GM23338 (cell line): Measurements from ENCODE around the gene SYNE2. TPM values are rescaled to one million over a fixed set of nuclear protein-coding genes. Genes with fewer than 3 reads are reported as not detected.

Source experiments
- ATAC-seq: fragments of 200-7000 bp; cut with Tn5 transposase; 3 replicates; pipeline ENCODE4 v1.9.1; 2020
- DNase-seq: peaks from one replicate; pipeline ENCODE4 v3.0.0-alpha.2; 2015; ENCODE audit warnings: low spot score
- H2AFZ ChIP-seq: fragments of 200-600 bp; sonication (generic); 2 replicates; pipeline ENCODE4 v1.8.0; 2016; ENCODE audit warnings: antibody characterized with exemption, mild to moderate bottlenecking, moderate library complexity
- H3F3A ChIP-seq: fragments of 200-600 bp; sonication (generic); replicated peaks from 2 replicates; pipeline ENCODE4 v1.8.0; 2017; ENCODE audit warnings: antibody characterized with exemption, mixed run types, low read depth
- H3K27ac ChIP-seq: fragments of 200-600 bp; sonication (generic); 2 replicates; pipeline ENCODE4 v1.6.1; 2016; ENCODE audit warnings: low read depth
- H3K27me3 ChIP-seq: fragments of 200-600 bp; sonication (generic); 2 replicates; pipeline ENCODE4 v1.8.0; 2016; ENCODE audit warnings: mild to moderate bottlenecking, mixed run types, moderate library complexity; ENCODE audit not compliant: insufficient read depth
- H3K36me3 ChIP-seq: fragments of 200-600 bp; sonication (generic); 2 replicates; pipeline ENCODE4 v1.8.0; 2016; ENCODE audit warnings: mild to moderate bottlenecking; ENCODE audit not compliant: insufficient read depth
- H3K4me1 ChIP-seq: fragments of 200-600 bp; sonication (generic); 2 replicates; pipeline ENCODE4 v1.8.0; 2016; ENCODE audit warnings: mild to moderate bottlenecking, moderate library complexity; ENCODE audit not compliant: insufficient read depth
- H3K4me2 ChIP-seq: fragments of 200-600 bp; sonication (generic); 2 replicates; pipeline ENCODE4 v1.7.1; 2017; ENCODE audit warnings: mixed run types
- H3K4me3 ChIP-seq: fragments of 200-600 bp; sonication (generic); 2 replicates; pipeline ENCODE4 v1.6.1; 2016; ENCODE audit warnings: mixed run types
- H3K79me2 ChIP-seq: fragments of 200-600 bp; sonication (generic); replicated peaks from 2 replicates; pipeline ENCODE4 v1.8.0; 2017; ENCODE audit warnings: mild to moderate bottlenecking; ENCODE audit not compliant: insufficient read depth
- H3K9me2 ChIP-seq: fragments of 200-600 bp; sonication (generic); 2 replicates; pipeline ENCODE4 v1.8.0; 2017; ENCODE audit not compliant: insufficient read depth
- H4K20me1 ChIP-seq: fragments of 200-600 bp; sonication (generic); replicated peaks from 2 replicates; pipeline ENCODE4 v1.8.0; 2017; ENCODE audit warnings: mild to moderate bottlenecking; ENCODE audit not compliant: insufficient read depth
- H3K27ac Mint-ChIP-seq: 2 replicates; pipeline ENCODE4 v1.8.0; 2020; ENCODE audit warnings: inconsistent platforms, mild to moderate bottlenecking, moderate library complexity, mixed read lengths
- H3K27me3 Mint-ChIP-seq: 3 replicates; pipeline ENCODE4 v1.8.0; 2022; ENCODE audit warnings: low read depth, mild to moderate bottlenecking, moderate library complexity, mixed read lengths, inconsistent platforms; ENCODE audit not compliant: insufficient read depth, poor library complexity
- H3K36me3 Mint-ChIP-seq: 3 replicates; pipeline ENCODE4 v1.8.0; 2021; ENCODE audit warnings: low read depth, mild to moderate bottlenecking, inconsistent platforms, moderate library complexity, mixed read lengths
- H3K4me1 Mint-ChIP-seq: 3 replicates; pipeline ENCODE4 v1.8.0; 2020; ENCODE audit warnings: mild to moderate bottlenecking, inconsistent platforms, mixed read lengths
- H3K4me3 Mint-ChIP-seq: 3 replicates; pipeline ENCODE4 v1.8.0; 2021; ENCODE audit warnings: moderate library complexity, mild to moderate bottlenecking, inconsistent platforms, mixed read lengths
- H3K9me3 Mint-ChIP-seq: 3 replicates; pipeline ENCODE4 v1.8.0; 2020; ENCODE audit warnings: moderate library complexity, mild to moderate bottlenecking, inconsistent platforms, mixed read lengths
- CREB1 ChIP-seq: fragments of 250-450 bp; sonication (Bioruptor Pico); IDR thresholded peaks from 2 replicates; pipeline ENCODE4 v1.5.0; 2020; ENCODE audit warnings: low read depth, mild to moderate bottlenecking, moderate library complexity
- EZH2 ChIP-seq: fragments of 200-600 bp; sonication (generic); IDR thresholded peaks from one replicate; pipeline ENCODE4 v1.8.0; 2017; ENCODE audit warnings: antibody characterized with exemption, mild to moderate bottlenecking, low read depth; ENCODE audit not compliant: unreplicated experiment
- EZH2phosphoT487 ChIP-seq: fragments of 200-600 bp; sonication (generic); IDR thresholded peaks from one replicate; pipeline ENCODE4 v1.8.1; 2018; ENCODE audit warnings: antibody characterized with exemption; ENCODE audit not compliant: unreplicated experiment
- JUNB ChIP-seq: IDR thresholded peaks from one replicate; pipeline ENCODE4 v1.6.1; 2016; ENCODE audit warnings: antibody characterized with exemption; ENCODE audit not compliant: unreplicated experiment
- POLR2AphosphoS5 ChIP-seq: IDR thresholded peaks from 2 replicates; pipeline ENCODE4 v1.6.1; 2016; ENCODE audit warnings: antibody characterized with exemption, low read depth
- REST ChIP-seq: IDR thresholded peaks from one replicate; pipeline ENCODE4 v1.6.1; 2018; ENCODE audit warnings: antibody characterized with exemption; ENCODE audit not compliant: unreplicated experiment
- ZNF114 ChIP-seq: fragments of 250-450 bp; sonication (Bioruptor Pico); IDR thresholded peaks from 2 replicates; pipeline ENCODE4 v1.5.0; 2020; ENCODE audit warnings: mild to moderate bottlenecking, moderate library complexity
- ZNF331 ChIP-seq: fragments of 250-450 bp; sonication (Bioruptor Pico); IDR thresholded peaks from 2 replicates; pipeline ENCODE4 v1.5.0; 2020; ENCODE audit warnings: low read depth, mild to moderate bottlenecking, moderate library complexity
- ZNF462 ChIP-seq: fragments of 250-450 bp; sonication (Bioruptor Pico); IDR thresholded peaks from 2 replicates; pipeline ENCODE4 v1.5.0; 2020; ENCODE audit warnings: mild to moderate bottlenecking, moderate library complexity
- polyA plus RNA-seq: library from polyadenylated mRNA; unstranded; fragments of >200 nt; fragmentation: Nextera tagmentation; extraction: Ambion mirVana; gene quantifications from 2 replicates; pipeline ENCODE4 v1.2.1, GENCODE V29; 2016
- total RNA-seq: library from RNA; depleted of rRNA; stranded (reverse); fragments of >200 nt; shearing (Covaris generic); gene quantifications from 2 replicates; pipeline ENCODE4 v1.2.3, GENCODE V29; 2014
- TF ChIP-seq, protein P1 (sequence below), 2 experiments: fragments of 200-600 bp in 1 of 2; sonication (generic) in 1 of 2; conservative IDR thresholded peaks; 2 replicates each; pipeline versions ENCODE4 v1.5.1 to v1.6.1; 2016 to 2017; ENCODE audit warnings: antibody characterized with exemption in 2 of 2, low read depth in 2 of 2, mild to moderate bottlenecking in 2 of 2, moderate library complexity in 1 of 2

The SYNE2 gene
- total and polyA plus RNA-seq, 2 experiments from 2014 or later: 34.3 to 86.5 TPM

- TF ChIP-seq REST (no peak), ZNF331 (no peak), ZNF462 (CRISPR knock-in tag) (no peak)
These were observed 59.5 kb downstream of the SYNE2 start (continued) for GRCh38 chr14:63912286-63912685.

DNA sequence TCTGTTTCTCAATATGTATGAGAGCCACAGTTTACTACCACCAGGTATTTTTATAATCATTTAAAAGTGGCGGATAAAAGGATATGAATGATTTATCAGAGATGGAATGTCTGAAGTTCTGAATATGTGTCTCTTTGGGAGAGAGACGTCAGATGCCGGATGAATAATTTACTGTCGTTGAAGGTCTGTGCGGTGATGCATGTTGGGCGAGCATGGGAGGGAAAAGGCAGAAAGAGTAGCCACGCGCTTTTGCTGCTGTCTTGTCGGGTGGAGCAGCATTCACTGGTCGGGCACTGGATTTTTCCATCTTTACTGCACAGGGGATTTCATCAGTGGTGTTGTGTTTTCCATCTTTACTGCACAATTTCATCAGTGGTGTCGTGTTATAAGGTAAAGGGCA lies 65.6 kb downstream of the SYNE2 start:
- H3K27ac Mint-ChIP-seq: no peak overlapping the region
- no peak overlapping the region for H3K4me3 Mint-ChIP-seq
- Histone ChIP-seq H3K79me2 (no peaks in the 10 kb centered on the region), H3K36me3 (no peaks in the 10 kb centered on the region), H3K27ac (no peak overlapping the region), H4K20me1 (no peaks in the 10 kb centered on the region), H3K9me2 (no peaks in the 10 kb centered on the region), H2AFZ (no peak overlapping the region), H3F3A (no peaks in the 10 kb centered on the region), H3K4me3 (no peak overlapping the region), H3K4me1 (no peaks in the 10 kb centered on the region), H3K27me3 (no peaks in the 10 kb centered on the region), H3K4me2 (no peak overlapping the region)
- H3K4me1 Mint-ChIP-seq: no peaks in the 10 kb centered on the region; the same call in 2 of the 3 replicates
- DNase-seq (no peak), ATAC-seq (no peak)
- no peaks in the 10 kb centered on the region for H3K9me3 Mint-ChIP-seq
- no peaks in the 10 kb centered on the region for H3K27me3 Mint-ChIP-seq
- no peaks in the 10 kb centered on the region for H3K36me3 Mint-ChIP-seq
- no peak for TF ChIP-seq ZNF114 (CRISPR knock-in tag)
- TF ChIP-seq EZH2phosphoT487: no peak
- no peak for TF ChIP-seq CREB1
- TF ChIP-seq, protein P1, sequence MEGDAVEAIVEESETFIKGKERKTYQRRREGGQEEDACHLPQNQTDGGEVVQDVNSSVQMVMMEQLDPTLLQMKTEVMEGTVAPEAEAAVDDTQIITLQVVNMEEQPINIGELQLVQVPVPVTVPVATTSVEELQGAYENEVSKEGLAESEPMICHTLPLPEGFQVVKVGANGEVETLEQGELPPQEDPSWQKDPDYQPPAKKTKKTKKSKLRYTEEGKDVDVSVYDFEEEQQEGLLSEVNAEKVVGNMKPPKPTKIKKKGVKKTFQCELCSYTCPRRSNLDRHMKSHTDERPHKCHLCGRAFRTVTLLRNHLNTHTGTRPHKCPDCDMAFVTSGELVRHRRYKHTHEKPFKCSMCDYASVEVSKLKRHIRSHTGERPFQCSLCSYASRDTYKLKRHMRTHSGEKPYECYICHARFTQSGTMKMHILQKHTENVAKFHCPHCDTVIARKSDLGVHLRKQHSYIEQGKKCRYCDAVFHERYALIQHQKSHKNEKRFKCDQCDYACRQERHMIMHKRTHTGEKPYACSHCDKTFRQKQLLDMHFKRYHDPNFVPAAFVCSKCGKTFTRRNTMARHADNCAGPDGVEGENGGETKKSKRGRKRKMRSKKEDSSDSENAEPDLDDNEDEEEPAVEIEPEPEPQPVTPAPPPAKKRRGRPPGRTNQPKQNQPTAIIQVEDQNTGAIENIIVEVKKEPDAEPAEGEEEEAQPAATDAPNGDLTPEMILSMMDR (conservative IDR thresholded peaks at IDR 0.05; ENCODE audit: low read depth in 2 of 2): no peak
- no peak for TF ChIP-seq POLR2AphosphoS5
- TF ChIP-seq EZH2: no peak
- TF ChIP-seq JUNB: no peak
